Urothelium cell line (cell line): ENCODE results near the gene ARHGAP22.

Experiments
- DNase-seq: peaks from one replicate; pipeline ENCODE4 v3.0.0; 2011; ENCODE audit warnings: low spot score, mixed read lengths
- FAIRE-seq: peaks from 2 replicates; lab custom pipeline; 2011; peaks lifted over from hg19 to GRCh38; lab: Jason Lieb, UNC

ARHGAP22 gene

GRCh38 chr10:48535416-48536155, 69.3 kb downstream of the ARHGAP22 start:
- no peak for DNase-seq
- FAIRE-seq: no peak

- DNase-seq (no peak), FAIRE-seq (no peak)
Observed at GRCh38 chr10:48533951-48534720, 70.7 kb downstream of the ARHGAP22 start.

- DNase-seq (no peak), FAIRE-seq (no peak)
Observed at GRCh38 chr10:48533540-48533939, 71.3 kb downstream of the ARHGAP22 start.

- FAIRE-seq: no peak
- no peak for DNase-seq
Observed at GRCh38 chr10:48531486-48531885, 73.4 kb downstream of the ARHGAP22 start.

- no peak for DNase-seq
- no peak for FAIRE-seq
Observed at GRCh38 chr10:48529331-48529730, 75.5 kb downstream of the ARHGAP22 start.

- DNase-seq: no peak
- no peak for FAIRE-seq
Observed at GRCh38 chr10:48527756-48528155, 77.1 kb downstream of the ARHGAP22 start.

GRCh38 chr10:48526846-48527505, 77.9 kb downstream of the ARHGAP22 start:
- no peak for DNase-seq
- FAIRE-seq: peak; percentile 95

GRCh38 chr10:48526011-48526821, 78.7 kb downstream of the ARHGAP22 start:
- DNase-seq (no peak), FAIRE-seq (no peak)

GRCh38 chr10:48525113-48525512, 79.8 kb downstream of the ARHGAP22 start:
- FAIRE-seq (peak; percentile 20), DNase-seq (no peak)

- no peak for FAIRE-seq
Observed at GRCh38 chr10:48523820-48524758, 80.8 kb downstream of the ARHGAP22 start.

DNA sequence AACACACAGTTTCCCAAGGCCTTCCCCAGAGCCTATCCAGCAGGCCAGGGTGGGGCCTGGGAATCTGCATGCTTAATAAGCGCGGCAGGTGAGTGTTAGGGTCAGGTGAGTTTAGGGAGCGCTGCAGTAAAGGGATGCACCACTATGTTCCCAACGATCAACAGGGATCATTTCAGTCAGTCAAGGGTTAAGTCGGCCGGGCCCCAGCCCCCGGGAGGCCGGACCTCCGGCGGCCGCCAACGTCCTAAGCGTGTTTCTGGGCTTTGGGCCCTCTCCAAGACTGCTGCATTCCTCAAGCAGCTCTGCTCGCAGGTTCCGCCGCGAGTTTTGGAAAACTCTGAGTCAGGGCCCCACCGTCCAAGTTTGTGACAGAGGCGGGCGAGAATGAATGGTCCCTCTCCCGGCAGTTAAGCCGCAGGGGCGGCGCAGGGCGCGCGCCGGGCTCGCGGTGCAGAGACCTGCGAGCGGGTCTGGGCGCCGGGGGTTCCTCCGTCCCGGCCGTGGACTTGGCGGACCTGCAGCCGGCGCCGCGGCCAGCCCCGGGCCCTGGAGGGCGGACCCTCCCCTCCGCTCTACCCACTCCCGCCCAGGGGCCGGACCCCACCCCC, 81.6 kb downstream of the ARHGAP22 start:
- peak; percentile 86 for DNase-seq
- peak; percentile 44 for FAIRE-seq

More at GRCh38 chr10:48523820-48524758, 80.8 kb downstream of the ARHGAP22 start:
- DNase-seq: peak; percentile 41

DNA sequence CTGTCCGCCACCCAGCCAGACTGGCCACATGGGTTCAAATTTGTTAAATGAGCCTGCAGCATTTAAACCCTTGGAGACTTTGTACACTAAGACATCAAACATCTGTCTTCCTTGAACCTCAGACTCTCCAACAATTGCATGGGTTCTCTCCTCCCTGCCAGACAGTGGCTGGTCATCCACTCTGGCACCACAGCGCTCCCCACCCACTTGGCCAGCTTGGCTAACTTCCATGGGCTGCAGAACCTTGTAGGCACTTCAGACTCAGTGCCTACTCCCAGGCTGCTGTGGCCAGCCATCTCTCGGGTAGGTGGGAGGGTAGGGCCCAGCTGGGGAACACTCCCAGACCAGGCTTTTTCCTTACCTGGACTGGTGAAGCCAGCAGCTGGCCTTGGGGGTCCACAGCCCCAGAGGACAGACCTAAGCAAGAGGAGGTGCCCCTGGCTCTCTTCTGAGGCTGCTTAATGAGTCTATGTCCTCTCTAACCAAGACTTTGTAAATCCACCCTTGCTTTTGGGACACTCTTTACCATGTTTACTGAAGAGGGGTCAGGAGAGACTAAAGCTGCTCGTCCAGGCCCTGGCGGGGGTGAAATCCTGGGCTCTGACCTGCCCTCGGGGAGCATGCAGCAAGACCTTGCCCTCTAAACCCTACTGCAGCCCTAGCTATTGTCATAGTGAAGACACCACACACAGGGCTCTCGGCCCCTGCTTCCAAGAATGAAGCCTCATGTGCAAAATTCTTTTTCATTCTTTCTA, 82.7 kb downstream of the ARHGAP22 start:
- FAIRE-seq: no peak
- no peak for DNase-seq

GRCh38 chr10:48520594-48520993, 84.3 kb downstream of the ARHGAP22 start:
- no peak for FAIRE-seq

DNA sequence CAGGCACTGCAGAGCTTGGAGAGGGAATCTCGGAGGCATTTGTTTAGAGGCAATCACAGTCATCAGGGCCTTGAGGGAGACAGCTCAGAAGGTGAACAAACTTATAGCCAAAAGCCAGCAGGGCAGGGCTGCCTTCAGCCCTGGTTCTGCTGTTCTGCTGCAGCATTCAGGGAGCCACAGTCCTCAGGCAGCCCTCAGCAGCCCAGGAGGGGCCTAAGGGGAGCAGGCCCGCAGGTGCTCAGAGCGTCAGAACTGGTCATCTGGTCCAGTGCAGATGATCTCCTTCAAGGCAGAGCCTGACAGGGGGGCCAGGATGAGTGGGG, 84.7 kb downstream of the ARHGAP22 start:
- DNase-seq (no peak), FAIRE-seq (no peak)

More at GRCh38 chr10:48520594-48520993, 84.3 kb downstream of the ARHGAP22 start:
- no peak for DNase-seq

DNA sequence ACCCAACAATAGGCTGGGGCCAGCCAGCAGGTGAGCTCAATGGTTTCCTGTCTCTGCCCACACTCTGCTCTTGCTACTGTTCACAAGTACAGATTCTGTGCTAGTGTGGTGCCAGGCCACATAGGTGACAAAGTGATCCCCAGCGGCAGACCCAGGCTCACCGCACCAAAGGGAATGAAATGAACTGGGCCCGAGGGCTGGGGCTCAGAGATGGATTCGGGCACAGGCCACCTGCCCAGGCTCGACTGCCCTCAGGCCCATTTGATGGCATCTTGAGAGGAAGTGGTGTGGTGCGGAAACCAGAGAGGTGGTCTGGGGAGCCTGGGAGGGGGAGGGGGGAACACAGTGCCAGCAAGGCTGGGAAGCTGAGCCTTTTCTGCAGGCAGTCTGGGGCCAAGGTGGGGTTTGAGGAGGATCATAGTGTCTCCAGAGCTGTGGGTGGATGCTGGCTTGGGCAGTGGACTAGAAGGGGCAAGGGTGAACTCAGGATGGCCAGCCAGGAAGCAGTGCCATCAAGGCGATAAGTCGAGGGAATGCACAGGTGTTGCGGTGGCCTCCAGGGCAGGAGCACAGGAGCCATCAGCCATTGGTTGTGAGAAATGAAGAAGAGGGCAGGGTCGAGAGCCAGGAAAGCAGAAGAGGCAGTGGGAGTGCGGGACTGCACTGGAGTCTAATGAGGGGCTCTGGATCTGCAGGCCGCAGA, 85.2 kb downstream of the ARHGAP22 start:
- DNase-seq (no peak), FAIRE-seq (peak; percentile 20)

- DNase-seq: no peak
- FAIRE-seq: no peak
Observed at GRCh38 chr10:48518986-48519385, 85.9 kb downstream of the ARHGAP22 start.

GRCh38 chr10:48517911-48518811, 86.7 kb downstream of the ARHGAP22 start:
- peak; percentile 53 for FAIRE-seq
- no peak for DNase-seq
